Stimulated activated CD4-positive, alpha-beta T cell treated with anti-CD3 and anti-CD28 coated beads, TNF-alpha, amount 100 ng/mL, for 1 hour (primary cell): Measurements from ENCODE around the gene ZBTB9.
"Not testable (repeated sequence)": the region's sequence is repeated elsewhere in the genome, so short reads cannot be mapped to it uniquely, and the experiment has no call there.

ENCODE experiments used
- DNase-seq, 3 donors: peaks; one replicate each; pipeline ENCODE4 v3.0.0-alpha.2; 2020; ENCODE audit warnings: low read depth in 3 of 3, low spot score in 1 of 3

ZBTB9 gene

GRCh38 chr6:33459226-33459625 is 4.8 kb downstream of the ZBTB9 start:
- no peak for DNase-seq

DNA sequence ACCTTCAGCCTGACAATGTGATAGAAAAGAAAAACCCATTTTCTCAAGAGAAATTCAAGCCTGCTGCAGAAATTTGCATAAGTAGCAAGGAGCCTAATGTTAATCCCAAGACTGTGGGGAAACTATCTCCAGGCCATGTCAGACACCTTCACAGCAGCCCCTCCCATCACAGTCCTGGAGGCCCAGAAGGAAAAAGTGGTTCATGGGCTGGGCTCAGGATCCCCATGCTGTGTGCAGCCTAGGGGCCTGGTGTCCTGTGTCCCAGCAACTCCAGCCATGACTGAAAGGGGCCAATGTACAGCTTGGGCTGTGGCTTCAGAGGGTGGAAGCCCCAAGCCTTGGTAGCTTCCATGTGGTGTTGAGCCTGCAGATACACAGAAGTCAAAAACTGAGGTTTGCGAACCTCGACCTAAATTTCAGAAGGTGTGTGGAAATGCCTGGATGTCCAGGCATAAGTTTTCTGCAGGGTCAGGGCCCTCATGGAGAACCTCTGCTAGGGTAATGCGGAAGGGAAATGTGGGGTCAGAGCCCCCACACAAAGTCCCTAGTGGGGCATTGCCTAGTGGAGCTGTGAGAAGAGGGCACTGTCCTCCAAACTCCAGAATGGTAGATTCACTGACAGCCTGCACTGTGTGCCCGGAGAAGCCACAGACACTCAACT is 11.8 kb downstream of the ZBTB9 start:
- no peak for DNase-seq

DNA sequence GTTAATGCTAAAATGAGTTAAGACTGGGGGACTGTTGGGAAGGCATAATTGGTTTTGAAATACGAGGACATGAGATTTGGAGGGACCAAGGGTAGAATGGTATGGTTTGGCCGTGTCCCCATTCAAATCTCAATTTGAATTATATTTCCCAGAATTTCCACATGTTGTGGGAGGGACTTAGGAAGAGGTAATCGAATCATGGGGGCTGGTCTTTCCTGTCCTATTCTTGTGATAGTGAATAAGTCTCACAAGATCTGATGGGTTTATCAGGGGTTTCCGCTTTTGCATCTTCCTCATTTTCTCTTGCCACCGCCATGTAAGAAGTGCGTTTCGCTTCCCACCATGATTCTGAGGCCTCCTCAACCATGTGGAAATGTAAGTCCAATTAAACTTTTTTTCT is 12.7 kb downstream of the ZBTB9 start:
- DNase-seq = no peak

- DNase-seq = no peak
These were observed 15.3 kb downstream of the ZBTB9 start for GRCh38 chr6:33469661-33470060.

DNA sequence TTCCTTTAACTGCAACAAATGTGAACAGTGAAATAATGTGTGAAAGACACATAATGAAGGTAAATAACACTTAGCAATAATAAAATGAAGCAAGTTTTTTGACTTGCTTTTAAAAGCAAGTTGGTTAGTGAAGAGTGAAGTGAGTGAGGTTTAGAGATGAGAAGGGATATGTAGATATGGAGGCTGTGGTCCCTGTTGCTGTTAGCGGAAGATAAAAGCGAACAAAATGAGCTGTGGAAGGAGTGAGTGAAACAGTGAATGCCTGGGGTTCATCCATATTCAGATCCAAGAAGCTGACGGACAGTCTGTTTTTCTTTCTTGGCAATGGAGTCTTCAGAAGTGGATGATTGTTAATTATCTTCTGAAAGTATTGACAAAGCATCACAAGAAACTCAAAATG is 23.5 kb downstream of the ZBTB9 start:
- DNase-seq = no peak

- no peak for DNase-seq
These were observed 26.8 kb downstream of the ZBTB9 start for GRCh38 chr6:33481192-33481591.

DNA sequence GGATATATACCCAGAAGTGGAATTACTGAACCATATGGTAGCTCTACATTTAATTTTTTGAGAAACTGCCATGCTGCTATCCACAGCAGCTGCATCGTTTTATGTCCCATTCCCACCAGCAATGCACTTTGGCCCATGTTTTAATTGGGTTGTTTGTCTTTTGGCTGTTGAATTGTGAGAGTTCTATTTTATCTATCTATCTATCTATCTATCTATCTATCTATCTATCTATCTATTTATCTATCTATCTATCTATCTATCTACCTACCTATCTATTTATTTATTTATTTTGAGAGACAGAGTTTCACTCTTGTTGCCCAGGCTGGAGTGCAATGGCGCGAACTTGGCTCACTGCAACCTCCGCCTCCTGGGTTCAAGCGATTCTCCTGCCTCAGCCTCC is 28.2 kb downstream of the ZBTB9 start:
- not testable (repeated sequence) for DNase-seq

DNA sequence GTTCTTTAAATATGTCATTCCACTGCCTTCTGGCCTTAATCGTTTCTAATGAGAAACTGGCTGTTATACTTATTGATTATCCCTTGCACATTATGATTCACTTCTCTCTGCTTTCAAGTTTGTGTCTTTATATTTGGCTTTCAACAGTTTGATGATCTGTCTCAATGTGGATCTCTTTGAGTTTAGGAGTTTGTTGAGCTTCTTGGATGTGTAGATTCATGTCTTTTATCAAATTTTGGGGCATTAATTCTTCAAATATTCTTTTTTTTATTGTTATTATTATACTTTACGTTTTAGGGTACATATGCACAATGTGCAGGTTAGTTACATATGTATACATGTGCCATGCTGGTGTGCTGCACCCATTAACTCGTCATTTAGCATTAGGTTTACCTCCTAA is 29.3 kb downstream of the ZBTB9 start:
- DNase-seq = no peak

GRCh38 chr6:33484673-33485262 is 30.4 kb downstream of the ZBTB9 start:
- not testable (repeated sequence) for DNase-seq

DNA sequence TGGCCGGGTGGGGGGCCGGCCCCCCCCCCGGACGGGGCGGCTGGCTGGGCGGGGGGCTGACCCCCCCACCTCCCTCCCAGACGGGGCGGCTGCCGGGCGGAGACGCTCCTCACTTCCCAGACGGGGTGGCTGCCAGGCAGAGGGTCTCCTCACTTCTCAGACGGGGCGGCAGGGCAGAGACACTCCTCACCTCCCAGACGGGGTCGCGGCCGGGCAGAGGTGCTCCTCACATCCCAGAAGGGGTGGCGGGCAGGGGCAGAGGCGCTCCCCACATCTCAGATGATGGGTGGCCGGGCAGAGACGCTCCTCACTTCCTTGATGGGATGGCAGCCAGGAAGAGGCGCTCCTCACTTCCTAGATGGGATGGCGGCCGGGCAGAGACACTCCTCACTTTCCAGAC is 31.3 kb downstream of the ZBTB9 start:
- DNase-seq = not testable (repeated sequence)

DNA sequence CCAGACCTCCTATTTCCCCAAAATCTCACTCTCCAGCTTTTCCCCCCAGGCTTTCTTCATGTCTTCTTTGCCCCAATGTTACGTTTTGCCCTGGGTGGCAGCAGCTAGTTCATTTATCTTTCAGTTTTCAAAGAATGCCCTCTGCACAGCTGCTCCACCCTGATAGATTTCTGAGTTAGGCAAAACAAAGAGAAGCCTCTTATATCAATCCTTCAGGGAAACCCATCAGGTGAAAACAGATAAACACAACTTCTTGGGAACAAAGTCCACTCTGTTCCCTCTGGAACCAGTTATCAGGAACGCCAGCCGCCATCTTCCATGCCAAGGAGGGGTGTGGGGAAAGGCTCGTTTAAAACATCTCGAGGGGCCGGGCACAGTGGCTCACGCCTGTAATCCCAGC is 34.0 kb downstream of the ZBTB9 start:
- DNase-seq = no peak

DNA sequence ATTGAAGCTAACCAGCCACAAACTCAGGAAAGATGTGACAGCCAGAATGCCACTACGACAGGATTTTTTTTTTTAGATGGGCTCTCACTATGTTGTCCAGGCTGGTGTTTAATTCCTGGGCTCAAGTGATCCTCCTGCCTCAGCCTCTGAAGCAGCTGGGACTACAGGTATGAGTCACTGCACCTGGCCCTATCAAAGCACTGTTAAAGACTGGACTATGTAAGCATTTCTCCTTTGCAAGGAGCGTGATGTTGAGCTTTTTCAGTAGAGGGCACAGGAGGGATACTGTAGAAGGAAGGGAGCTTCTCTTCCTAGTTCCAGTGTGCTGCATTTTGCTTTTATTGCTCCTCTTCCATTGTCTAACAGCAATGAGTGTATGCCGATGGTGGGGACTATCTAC is 35.8 kb downstream of the ZBTB9 start:
- DNase-seq = no peak

DNA sequence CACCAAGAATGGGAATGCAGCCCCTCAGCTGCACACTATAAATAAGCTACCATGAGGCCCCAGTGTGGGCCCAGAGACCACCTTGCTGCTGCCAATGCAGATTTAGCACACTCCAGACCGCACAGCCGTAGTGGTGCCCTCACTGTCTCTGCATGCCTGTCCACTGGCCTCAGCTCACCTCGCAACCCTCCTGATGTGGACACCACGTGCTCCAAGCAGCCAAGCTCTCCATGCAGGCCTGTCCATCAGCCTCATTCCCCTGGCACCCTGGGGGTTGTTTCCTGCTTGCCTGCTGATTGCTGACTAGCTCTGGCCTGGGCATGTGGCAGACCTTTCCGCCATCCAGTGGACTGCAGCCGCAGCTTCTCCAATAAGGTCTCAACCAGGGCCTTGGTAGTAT is 36.2 kb downstream of the ZBTB9 start:
- DNase-seq = no peak

DNA sequence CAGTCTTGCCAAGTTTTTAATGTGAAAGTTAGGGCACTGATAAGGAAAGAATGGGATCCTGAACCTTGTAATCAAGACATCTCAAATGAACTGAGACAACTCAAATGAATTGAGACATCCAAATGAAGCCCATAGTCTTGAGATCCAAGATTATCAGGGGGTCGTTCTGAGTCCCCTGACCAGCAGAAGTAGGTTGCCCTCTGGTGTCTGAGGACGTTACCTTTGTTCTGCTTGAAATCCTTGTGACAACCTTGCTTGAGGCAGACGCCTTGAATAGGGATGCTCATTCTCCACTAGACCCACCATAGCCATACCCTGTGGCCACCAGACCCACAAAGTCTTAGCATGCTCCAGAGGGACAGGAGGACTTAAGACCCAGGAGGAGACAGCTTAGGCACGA is 37.7 kb downstream of the ZBTB9 start:
- no peak for DNase-seq

- DNase-seq = no peak
These were observed 42.8 kb downstream of the ZBTB9 start for GRCh38 chr6:33497157-33497556.

- DNase-seq = no peak
These were observed 48.1 kb downstream of the ZBTB9 start for GRCh38 chr6:33502486-33502885.

DNA sequence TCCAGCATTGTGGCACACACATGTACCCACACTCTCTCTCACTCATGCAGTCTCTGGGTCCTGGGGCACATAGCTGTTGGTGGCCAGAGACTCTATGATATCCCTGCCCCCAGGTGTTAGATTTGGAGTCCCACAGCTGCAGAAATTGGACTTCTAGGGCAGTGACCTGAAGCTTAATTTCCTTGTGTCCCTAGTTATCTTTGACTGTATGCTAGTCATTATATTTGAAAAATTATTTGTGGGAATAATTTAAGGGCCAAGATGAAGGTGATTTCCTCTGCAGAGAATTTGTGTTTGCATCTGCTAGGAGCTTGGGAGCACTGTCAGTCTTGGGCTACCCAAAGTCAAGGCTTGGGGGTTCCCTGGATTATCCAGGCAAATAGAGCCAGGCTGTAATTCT is 50.1 kb downstream of the ZBTB9 start:
- no peak for DNase-seq

DNA sequence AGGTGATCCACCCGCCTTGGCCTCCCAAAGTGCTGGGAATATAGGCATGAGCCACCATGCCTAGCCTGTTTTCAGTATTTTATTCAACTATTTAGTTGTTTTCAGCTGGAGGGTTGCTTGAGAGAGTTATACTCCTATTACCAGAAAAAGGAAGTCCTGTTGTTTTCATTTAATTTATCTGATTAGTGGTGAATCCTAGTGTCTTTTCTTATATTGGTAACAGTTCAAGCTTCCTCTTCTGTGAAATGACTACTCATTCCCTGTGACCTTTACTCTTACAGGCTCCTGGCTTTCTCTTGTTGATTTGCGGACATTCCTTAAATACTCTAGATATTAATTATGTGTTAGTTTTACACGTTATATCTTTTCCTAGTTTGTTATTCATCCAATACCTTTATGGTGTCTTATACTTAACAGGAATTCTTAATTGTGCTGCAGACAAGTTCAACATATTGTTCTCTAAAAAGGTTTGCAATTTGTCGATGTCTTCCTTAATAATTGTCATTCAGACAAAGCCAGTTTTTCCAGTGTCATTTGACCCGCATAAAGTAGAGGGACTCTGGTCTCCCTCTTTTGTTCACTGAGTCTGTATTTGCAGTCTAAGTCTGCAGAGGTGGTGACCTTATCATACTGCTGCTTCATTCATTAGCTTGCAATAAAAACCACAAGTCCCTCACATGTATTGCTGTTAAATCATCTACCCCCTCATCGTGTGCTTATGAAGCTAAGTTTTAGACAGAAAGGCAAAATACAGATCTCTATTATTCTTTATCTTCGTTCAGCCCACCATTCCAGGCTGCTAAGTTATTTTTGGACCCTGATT is 51.4 kb downstream of the ZBTB9 start:
- DNase-seq = no peak
